Lung microvascular endothelial cell (primary cell): ENCODE data around the gene CPED1. TPM values are rescaled to one million over a fixed set of nuclear protein-coding genes. Genes with fewer than 3 reads are reported as not detected.

ENCODE experiments used
- DNase-seq, 2 donors: peaks; one replicate each; pipeline versions ENCODE4 v3.0.0 to v3.0.0-alpha.2; 2010; ENCODE audit warnings: low read depth in 2 of 2
- total RNA-seq: library from RNA; depleted of rRNA; stranded (reverse); fragments of >200 nt; gene quantifications from 2 replicates; pipeline ENCODE4 v1.2.1, GENCODE V29; 2014

The CPED1 gene
- total RNA-seq, 1 donor from 2014 or later, result 0.20 TPM

GRCh38 chr7:121343302-121343701 lies 354.8 kb downstream of the CPED1 start:
- DNase-seq, result no peak

GRCh38 chr7:121344093-121344492 lies 355.6 kb downstream of the CPED1 start:
- DNase-seq, result no peak

- DNase-seq, result no peak
Measured at GRCh38 chr7:121344497-121344896, 356.0 kb downstream of the CPED1 start.

Other genes starting within 250 kb of the CPED1 start
- 46.9 and 148 TPM in 2 replicates for gene TSPAN12, start 130.6 kb upstream of the CPED1 start, total RNA-seq
- gene ING3, start 37.9 kb upstream of the CPED1 start, total RNA-seq, result 13.9 and 24.2 TPM in 2 replicates